Thoracic aorta (tissue), 2 donors: ENCODE measurements around the gene NT5DC1. TPM values are rescaled to one million over a fixed set of nuclear protein-coding genes. Genes with fewer than 3 reads are reported as not detected.

Experiments
- ATAC-seq: fragments of 150-250 bp; one replicate; pipeline ENCODE4 v1.8.0; 2017; ENCODE audit warnings: low read depth; ENCODE audit not compliant: insufficient number of reproducible peaks, low FRiP score
- DNase-seq: peaks from one replicate; pipeline ENCODE4 v3.0.0-alpha.2; 2020; ENCODE audit warnings: low spot score
- H3K27ac ChIP-seq, 2 donors: fragments of 200-600 bp; sonication (generic); 1 replicate in 1 of 2; 2 replicates in 1 of 2; pipeline ENCODE4 v1.5.1; 2016; ENCODE audit warnings: mild to moderate bottlenecking in 2 of 2, moderate library complexity in 2 of 2
- H3K27me3 ChIP-seq: fragments of 200-600 bp; sonication (generic); replicated peaks from 2 replicates; pipeline ENCODE4 v1.6.0; 2016; ENCODE audit warnings: mild to moderate bottlenecking; ENCODE audit not compliant: insufficient read depth
- H3K36me3 ChIP-seq: fragments of 200-600 bp; sonication (generic); one replicate; pipeline ENCODE4 v1.5.1; 2016
- H3K4me1 ChIP-seq, 2 donors: fragments of 200-600 bp; sonication (generic); 1 replicate in 1 of 2; 2 replicates in 1 of 2; pipeline versions ENCODE4 v1.5.1 to v1.6.0; 2016; ENCODE audit warnings: low read depth in 2 of 2, mild to moderate bottlenecking in 1 of 2; ENCODE audit not compliant: control insufficient read depth in 1 of 2
- H3K4me3 ChIP-seq: fragments of 200-600 bp; sonication (generic); 2 replicates; pipeline ENCODE4 v1.5.1; 2016; ENCODE audit warnings: mild to moderate bottlenecking
- H3K9me3 ChIP-seq: fragments of 200-600 bp; sonication (generic); 2 replicates; pipeline ENCODE4 v1.5.1; 2016
- total RNA-seq, 2 donors: library from RNA; depleted of rRNA; stranded (reverse); fragments of >200 nt; gene quantifications; one replicate each; pipeline versions ENCODE4 v1.1.0 to v1.2.3, GENCODE V29; 2016
- TF ChIP-seq, protein P1 (sequence below): fragments of 200-600 bp; sonication (generic); IDR thresholded peaks from one replicate; pipeline ENCODE4 v1.5.1; 2019; ENCODE audit warnings: antibody characterized with exemption

NT5DC1 gene
- total RNA-seq, 2 donors from 2014 or later = 15.4 to 25.0 TPM

DNA sequence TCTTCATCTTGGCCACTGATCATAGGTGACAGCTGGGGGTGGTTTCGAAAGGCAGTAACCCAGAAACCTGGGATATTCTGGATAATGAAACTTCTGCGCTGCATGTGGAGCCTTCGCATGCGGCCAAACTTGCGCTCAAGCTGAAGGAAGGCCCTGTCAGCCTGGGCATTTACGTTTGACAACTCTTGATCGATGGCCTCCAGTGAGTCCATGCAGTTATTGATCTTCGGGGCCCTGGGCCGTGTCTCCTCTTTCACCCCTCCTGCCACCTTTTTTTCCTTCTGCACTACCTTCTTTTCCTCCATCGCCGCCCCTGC, 152.5 kb downstream of the NT5DC1 start:
- TF ChIP-seq, protein P1, sequence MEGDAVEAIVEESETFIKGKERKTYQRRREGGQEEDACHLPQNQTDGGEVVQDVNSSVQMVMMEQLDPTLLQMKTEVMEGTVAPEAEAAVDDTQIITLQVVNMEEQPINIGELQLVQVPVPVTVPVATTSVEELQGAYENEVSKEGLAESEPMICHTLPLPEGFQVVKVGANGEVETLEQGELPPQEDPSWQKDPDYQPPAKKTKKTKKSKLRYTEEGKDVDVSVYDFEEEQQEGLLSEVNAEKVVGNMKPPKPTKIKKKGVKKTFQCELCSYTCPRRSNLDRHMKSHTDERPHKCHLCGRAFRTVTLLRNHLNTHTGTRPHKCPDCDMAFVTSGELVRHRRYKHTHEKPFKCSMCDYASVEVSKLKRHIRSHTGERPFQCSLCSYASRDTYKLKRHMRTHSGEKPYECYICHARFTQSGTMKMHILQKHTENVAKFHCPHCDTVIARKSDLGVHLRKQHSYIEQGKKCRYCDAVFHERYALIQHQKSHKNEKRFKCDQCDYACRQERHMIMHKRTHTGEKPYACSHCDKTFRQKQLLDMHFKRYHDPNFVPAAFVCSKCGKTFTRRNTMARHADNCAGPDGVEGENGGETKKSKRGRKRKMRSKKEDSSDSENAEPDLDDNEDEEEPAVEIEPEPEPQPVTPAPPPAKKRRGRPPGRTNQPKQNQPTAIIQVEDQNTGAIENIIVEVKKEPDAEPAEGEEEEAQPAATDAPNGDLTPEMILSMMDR = no peak
- H3K27ac ChIP-seq = peak overlapping the region; percentile 89 to 94
- no peaks in the 10 kb centered on the region for H3K36me3 ChIP-seq
- no peak for ATAC-seq
- H3K4me3 ChIP-seq = peak overlapping the region; percentile 89
- peaks cover 40 to 61% of the 10 kb centered on the region in 2 donors for H3K4me1 ChIP-seq
- H3K27me3 ChIP-seq = no peaks in the 10 kb centered on the region
- no peaks in the 10 kb centered on the region for H3K9me3 ChIP-seq
- no peak for DNase-seq

DNA sequence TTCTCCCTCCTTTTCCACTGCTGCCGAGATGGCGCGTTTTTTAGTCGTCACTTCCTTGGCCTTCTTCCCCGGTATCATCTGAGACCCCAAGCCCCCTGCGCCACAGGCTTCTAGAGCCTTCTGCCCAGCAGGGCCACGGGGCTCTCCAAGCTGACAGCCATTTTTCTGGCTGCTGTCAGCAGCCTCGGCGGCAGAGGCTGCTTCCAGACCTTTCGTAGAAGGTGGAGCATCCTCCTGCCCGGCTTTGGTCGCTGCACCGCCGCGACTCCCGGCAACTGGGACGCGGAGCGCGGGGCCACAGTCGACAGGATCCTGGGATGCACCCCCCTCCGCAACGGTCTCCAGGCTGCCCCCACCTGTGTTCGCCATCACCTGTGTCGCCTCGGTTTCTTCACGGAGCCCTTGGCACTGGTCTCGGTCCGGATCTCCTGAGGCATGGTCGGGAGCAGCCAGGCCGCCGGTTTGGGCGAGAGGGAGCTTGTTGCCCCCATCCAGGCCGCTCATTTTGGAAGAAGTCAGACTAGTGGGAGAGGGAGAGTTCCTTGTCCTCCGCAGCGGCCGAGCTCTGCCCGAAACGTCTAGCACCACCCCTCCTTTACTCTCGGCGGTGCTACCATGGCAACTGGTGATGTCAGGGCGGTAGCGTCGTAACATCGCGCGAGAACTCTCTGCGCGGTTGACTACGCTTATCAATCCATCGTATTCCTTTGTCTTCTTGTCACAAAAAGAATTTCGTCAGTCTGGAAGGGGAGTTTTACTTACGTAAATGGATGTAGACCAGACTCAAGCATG, 153.0 kb downstream of the NT5DC1 start, which contains the start of gene TSPYL4:
TSPYL4 (minus strand) TSS at position 571 of the 792 bp plus-strand sequence; CDS start at position 504, 67 bp downstream.
- Histone ChIP-seq H3K27me3 (no peaks in the 10 kb centered on the region), H3K9me3 (no peaks in the 10 kb centered on the region), H3K4me3 (peak within 1 kb of the TSS; percentile 89), H3K36me3 (no peaks in the 10 kb centered on the region), H3K27ac (peak within 1 kb of the TSS; percentile 89 to 94), H3K4me1 (peaks cover 40 to 55% of the 10 kb centered on the region in 2 donors)
- TF ChIP-seq, protein P1 = peak; percentile 7
- ATAC-seq (peak; percentile 95), DNase-seq (peak; percentile 83)

DNA sequence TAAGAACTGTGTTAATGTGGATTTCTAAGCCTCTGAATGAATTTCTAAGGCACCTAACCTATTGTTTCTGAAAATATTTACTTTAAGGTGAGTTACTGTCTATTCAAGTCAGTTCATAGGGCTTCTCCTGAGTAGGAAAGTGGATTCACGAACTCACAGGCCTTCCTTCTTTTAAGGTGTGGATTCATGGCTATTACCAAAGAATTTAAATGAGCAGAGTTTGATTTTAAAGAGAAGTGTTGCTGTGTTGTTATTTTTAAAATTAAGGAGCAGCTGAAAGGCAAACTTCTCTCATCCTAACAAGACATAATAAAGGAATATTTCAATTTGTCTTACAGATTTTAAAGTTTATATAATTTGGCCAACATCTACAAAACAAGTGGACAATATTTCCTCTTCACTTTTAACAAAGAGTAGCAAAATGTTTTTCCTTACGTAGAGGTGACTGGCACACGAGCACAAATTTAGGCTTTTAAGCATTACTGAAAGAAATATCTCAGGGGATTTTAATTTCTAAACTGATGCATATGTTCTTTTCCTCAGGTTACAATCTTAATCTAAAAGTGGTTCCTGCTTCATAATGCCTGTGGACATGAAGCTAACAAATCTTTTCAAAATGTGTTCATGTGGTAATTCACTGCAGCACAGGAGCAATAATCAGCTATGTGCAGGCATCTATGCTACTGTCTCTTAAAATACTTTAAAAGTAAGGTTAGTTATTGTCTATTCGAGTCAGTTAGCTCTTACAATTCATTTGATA, 153.8 kb downstream of the NT5DC1 start:
- H3K36me3 ChIP-seq = no peaks in the 10 kb centered on the region
- TF ChIP-seq, protein P1 = no peak
- no peak for ATAC-seq

DNA sequence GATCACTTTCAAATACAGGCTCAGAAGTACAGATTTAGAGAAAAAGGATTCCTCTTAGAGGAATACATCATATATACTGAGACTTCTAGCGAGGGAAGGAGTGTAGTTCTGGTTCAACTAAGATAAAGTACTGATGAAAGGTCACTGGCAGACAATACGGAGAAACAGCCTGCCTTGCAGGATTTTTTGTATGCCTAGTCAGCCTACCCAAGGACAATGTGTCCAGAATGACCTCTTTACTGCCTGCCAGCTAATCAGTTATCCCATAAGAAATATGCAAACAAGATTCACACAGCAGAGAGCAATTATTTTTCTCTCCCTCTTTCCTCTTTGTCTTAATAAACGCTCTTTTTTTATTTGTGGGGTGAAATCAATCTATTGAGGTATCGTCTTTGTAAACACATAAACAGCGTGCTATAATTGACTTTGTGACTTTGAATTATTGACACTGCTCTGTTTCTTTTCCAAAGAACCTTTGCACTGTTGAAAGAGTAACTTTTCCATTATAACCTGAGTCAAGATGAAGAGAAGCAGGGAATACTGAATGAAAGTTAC, 154.7 kb downstream of the NT5DC1 start:
- TF ChIP-seq, protein P1 = no peak
- H3K4me3 ChIP-seq = no peak overlapping the region
- H3K4me1 ChIP-seq = peaks cover 30 to 39% of the 10 kb centered on the region in 2 donors
- no peaks in the 10 kb centered on the region for H3K36me3 ChIP-seq
- H3K9me3 ChIP-seq = no peaks in the 10 kb centered on the region
- no peak overlapping the region for H3K27ac ChIP-seq
- DNase-seq = no peak
- no peak for ATAC-seq
- H3K27me3 ChIP-seq = no peaks in the 10 kb centered on the region

More for the DNA sequence above, 153.8 kb downstream of the NT5DC1 start:
- Histone ChIP-seq H3K27me3 (no peaks in the 10 kb centered on the region), H3K4me3 (peak overlapping the region; percentile 89), H3K27ac (peak overlapping the region; percentile 89 to 94), H3K4me1 (peaks cover 36 to 48% of the 10 kb centered on the region in 2 donors), H3K9me3 (no peaks in the 10 kb centered on the region)
- DNase-seq = no peak

DNA sequence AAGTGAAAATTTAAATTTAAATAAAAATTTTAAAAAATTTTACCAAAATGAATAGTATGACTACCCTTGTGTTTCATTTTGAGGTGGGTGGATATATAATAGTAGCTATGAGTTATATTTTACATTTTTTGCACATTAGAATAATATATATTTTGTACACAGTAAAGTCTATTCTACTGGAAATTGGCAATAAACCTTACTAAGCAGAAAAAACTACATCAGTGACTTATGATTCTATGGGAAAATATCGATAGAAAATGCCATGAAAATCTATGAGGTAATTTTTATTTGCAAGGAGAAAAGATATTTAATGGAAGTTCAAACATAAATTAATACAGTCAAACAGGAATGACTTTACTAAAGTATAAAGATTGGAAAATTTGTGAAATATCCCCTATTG, 156.0 kb downstream of the NT5DC1 start:
- DNase-seq (no peak), ATAC-seq (no peak)
- no peaks in the 10 kb centered on the region for H3K27me3 ChIP-seq
- no peaks in the 10 kb centered on the region for H3K36me3 ChIP-seq
- H3K27ac ChIP-seq = no peak overlapping the region
- no peak overlapping the region for H3K4me3 ChIP-seq
- TF ChIP-seq, protein P1 = no peak
- H3K9me3 ChIP-seq = no peaks in the 10 kb centered on the region
- H3K4me1 ChIP-seq = peaks cover 16 to 26% of the 10 kb centered on the region in 2 donors
